A172 (cell line): ENCODE measurements around the gene VWA8. TPM values are rescaled to one million over a fixed set of nuclear protein-coding genes. Genes with fewer than 3 reads are reported as not detected.
"Not testable (repeated sequence)": the region's sequence is repeated elsewhere in the genome, so short reads cannot be mapped to it uniquely, and the experiment has no call there.

Experiments used
- DNase-seq: peaks from one replicate; pipeline ENCODE4 v3.0.0-alpha.2; 2015; ENCODE audit warnings: low spot score
- total RNA-seq: library from RNA; depleted of rRNA; stranded (reverse); fragments of >200 nt; shearing (Covaris generic); gene quantifications from 2 replicates; pipeline ENCODE4 v1.2.3, GENCODE V29; 2014

VWA8 gene
- total RNA-seq, 1 experiment from 2014 or later, result 8.6 TPM

DNA sequence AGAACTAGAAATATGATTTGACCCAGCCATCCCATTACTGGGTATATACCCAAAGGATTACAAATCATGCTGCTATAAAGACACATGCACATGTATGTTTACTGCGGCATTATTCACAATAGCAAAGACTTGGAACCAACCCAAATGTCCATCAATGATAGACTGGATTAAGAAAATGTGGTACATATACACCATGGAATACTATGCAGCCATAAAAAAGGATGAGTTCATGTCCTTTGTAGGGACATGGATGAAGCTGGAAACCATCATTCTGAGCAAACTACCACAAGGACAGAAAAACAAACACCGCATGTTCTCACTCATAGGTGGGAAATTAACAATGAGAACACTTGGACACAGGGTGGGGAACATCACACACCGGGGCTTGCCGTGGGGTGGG is 38.0 kb downstream of the VWA8 start:
- not testable (repeated sequence) for DNase-seq

GRCh38 chr13:41919741-41920487 is 41.0 kb downstream of the VWA8 start:
- no peak for DNase-seq

- DNase-seq, result no peak
Observed at GRCh38 chr13:41919031-41919740, 41.7 kb downstream of the VWA8 start.

DNA sequence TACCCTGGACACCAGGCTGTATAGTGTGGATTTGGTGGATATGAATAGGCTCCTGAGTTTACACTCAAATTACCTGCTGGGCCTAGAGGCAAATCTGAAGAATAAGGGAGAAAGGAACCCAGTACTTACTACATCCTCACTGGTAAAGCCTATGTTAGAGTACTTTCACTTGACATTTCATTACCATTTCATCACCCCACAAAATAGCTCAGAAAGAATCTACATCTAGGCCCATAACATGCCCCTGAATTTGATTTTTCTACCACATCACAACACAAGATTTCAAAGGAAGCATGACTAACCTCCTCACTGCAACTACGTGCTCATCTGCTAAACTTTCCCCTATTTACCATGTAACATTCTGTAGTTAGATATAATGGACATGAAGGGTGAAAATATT is 43.3 kb downstream of the VWA8 start:
- no peak for DNase-seq

DNA sequence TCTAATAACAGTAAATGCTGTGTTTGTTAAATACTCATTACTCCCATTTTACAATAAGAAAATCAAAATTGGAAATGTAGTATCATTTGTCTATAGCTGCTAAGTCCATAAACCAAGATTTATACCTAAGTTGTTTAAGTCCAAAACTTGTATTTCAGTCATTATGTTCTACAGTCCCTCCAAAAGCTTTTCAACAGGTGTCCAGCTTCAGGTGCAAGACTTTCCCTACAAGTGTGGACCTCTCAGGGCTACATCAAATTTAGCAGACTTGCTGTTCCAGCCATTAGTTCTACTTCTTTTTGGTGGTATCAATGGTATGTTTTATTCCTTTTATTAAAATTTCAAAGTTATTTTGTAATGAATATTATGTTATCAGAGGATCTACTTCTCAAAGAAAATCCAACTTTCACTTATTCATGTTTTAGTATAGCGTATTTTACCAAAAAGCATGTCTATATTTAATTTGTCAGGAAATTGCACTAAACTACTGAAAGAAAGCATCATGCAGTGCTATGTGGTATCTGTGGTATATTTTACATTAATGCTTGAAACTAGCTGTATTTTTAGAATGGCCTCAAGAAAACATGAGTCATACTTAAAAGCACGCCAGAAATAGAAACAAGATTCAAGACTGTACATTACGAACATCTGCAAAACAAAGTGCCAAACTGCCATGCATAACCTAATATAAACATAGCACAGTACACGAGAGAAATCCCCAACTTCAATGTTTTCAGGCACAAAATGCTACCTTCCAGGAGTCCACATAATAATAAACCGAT is 44.5 kb downstream of the VWA8 start:
- DNase-seq, result peak; percentile 63

DNA sequence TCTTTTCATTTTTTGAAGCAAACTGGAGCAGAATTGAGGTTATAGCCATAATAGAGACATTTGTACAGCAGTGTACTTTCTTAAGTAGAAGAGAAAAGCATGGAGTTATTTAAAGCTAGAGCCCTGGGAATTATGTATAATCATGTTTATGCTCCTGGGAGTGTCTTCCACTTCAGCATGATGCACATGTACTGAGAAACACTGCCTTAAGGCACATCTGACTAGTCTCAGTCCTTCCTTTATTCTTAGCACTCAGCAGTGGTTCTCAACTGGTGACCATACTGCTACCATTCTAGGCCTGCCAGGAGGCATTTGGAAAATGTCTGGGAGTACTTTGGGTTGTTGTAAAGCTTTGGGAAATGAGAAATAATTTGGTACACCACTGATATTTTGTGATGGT is 45.8 kb downstream of the VWA8 start:
- DNase-seq, result no peak

- DNase-seq, result no peak
Observed at GRCh38 chr13:41914552-41914951, 46.4 kb downstream of the VWA8 start.

GRCh38 chr13:41909506-41909905 is 51.4 kb downstream of the VWA8 start:
- DNase-seq, result no peak

GRCh38 chr13:41905600-41906254 is 55.2 kb downstream of the VWA8 start:
- DNase-seq, result peak; percentile 46

- no peak for DNase-seq
Observed at GRCh38 chr13:41900918-41901317, 60.0 kb downstream of the VWA8 start.

- not testable (repeated sequence) for DNase-seq
Observed at GRCh38 chr13:41898411-41898810, 62.5 kb downstream of the VWA8 start.

DNA sequence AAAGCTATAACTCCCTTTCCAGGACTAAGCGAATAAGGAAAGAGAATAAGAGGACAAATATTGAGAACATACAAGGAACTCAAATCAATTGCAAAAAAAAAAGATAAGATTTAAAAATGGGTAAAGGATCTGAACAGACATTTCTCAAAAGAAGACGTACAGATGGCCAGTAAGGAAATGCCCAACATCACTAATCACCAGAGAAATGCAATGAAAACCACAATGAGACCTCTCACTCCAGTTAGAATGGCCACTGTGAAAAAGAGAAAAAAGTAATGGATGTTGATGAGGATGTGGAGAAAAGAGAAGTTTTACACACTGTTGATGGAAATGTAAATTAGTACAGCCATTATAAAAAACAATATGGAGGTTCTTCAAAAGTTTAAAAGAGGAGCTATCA is 63.8 kb downstream of the VWA8 start:
- no peak for DNase-seq

DNA sequence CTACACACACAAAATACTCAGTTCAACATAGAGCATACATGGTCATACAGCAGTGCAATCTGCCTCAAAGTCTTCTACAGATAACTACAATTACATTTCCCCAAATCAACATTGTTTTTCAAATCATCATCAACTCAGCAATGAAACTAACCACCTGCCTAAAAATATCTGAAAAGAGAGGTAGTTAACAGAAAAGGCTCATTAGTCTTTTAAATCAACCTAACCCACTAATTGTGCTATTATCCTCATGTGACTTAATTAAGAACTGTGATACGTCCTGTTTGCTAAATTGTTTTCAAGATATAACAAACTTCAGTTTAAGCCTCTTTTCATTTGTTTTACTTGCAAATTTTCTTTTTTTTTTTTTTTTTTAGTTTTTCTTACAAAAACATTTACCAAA is 65.4 kb downstream of the VWA8 start:
- no peak for DNase-seq

DNA sequence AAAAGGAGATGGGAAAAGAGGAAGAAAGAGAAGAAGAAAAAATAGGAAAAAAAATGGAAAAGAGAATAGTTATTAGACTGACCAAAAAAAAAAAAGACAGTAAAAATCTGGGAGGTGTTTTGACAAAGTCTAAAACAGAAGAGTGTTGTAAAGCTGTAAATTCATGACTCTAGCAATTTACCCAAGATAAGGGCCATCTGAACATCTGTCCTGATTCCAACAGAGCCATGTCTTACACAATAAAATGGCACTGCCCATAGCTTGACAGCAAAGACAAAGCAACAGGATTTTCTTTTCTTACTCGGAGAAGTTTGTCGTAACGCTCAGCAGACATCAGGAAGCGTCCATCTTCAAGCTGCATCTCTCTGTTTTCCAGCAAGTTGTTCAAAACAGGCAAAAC is 69.8 kb downstream of the VWA8 start:
- no peak for DNase-seq

DNA sequence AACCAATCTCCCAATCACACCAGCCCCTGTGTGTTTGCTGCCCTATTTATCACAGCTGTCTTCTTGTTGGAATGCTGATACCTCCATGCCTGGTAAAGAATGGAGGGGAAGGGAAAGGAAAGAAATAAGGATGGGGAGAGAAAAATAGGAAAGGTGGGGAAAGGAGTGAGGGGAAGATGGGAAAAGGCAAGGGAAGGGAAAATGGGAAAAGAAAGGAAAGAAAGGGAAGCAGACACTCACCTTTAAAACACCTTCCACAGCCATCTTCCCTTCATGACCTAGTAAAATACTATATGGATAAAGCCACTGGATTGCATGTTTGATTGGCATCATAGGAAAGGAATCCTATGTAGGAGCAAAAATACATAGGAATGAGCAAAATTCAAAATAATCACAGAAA is 77.8 kb downstream of the VWA8 start:
- DNase-seq, result no peak

DNA sequence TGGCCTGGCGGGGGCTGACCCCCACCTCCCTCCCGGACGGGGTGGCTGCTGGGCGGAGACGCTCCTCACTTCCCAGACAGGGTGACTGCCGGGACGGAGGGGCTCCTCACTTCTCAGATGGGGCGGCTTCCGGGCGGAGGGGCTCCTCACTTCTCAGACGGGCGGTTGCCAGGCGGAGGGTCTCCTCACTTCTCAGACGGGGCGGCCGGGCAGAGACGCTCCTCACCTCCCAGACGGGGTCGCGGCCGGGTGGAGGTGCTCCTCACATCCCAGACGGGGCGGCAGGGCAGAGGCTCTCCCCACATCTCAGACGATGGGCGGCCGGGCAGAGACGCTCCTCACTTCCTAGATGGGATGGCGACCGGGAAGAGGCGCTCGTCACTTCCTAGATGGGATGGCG is 79.0 kb downstream of the VWA8 start:
- not testable (repeated sequence) for DNase-seq

GRCh38 chr13:41880966-41881365 is 79.9 kb downstream of the VWA8 start:
- no peak for DNase-seq

DNA sequence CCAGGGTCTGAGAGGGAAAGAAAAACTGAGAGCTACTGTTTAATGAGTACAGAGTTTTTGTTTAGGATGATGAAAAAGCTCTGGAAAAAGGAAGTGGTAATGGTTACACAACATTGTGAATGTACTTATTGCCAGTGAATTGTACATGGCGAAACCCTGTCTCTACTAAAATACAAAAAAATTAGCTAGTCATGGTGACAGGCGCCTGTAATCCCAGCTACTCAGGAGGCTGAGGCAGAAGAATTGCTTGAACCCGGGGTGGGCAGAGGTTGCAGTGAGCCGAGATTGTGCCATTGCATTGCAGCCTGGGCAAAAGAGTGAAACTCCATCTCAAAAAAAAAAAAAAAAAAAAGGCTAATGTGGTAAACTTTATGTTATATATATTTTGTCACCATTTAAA is 96.3 kb downstream of the VWA8 start:
- no peak for DNase-seq

DNA sequence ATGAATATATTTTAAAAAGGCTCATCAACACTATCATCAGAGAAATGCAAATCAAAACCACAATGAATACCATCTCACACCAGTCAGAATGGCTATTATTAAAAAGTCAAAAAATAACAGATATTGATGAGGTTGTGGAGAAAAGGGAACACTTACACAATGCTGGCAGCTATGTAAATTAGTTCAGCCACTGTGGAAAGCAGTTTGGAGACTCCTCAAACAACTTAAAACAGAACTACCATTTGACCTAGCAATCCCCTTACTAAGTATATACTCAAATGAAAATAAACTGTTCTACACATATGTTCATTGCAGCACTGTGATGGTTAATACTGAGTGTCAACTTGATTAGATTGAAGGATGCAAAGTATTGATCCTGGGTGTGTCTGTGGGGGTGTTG is 98.2 kb downstream of the VWA8 start:
- DNase-seq, result not testable (repeated sequence)

DNA sequence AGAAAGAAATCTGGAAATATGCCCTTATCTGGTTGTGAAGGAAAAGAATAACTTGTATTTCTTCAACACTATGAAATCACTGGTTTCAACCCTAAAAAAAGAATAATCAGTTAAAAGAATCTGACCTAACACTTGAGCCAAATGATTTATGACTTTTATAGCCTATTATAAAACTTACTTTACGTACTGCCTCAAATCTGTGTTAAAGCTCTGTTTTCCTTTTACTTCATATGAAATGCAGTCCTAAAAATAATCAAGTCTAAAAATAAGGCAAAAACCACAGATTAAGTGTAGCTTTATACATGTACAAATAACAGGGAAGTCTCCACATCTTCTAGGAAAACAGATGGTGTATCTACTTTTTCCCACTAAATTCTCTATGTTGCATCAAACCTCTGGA is 101.3 kb downstream of the VWA8 start:
- DNase-seq, result no peak

DNA sequence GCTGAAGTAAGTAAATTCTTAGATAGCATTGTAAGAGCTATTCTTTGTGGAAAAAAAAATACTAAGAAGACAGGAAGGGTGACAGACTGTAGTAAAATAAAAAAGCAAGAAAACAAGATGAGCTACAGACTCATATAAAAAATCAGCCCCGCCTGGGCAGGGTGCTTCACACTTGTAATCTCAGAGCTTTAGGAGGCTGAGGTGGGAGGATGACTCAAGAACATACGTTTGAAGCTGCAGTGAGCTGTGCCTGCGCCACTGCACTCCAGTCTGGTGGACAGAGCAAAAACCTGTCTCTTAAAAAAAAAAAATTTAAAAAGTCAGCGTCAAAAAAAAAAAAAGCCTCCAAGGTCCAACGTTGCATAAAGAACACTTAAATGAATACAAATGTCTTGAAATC is 102.1 kb downstream of the VWA8 start:
- DNase-seq, result no peak

DNA sequence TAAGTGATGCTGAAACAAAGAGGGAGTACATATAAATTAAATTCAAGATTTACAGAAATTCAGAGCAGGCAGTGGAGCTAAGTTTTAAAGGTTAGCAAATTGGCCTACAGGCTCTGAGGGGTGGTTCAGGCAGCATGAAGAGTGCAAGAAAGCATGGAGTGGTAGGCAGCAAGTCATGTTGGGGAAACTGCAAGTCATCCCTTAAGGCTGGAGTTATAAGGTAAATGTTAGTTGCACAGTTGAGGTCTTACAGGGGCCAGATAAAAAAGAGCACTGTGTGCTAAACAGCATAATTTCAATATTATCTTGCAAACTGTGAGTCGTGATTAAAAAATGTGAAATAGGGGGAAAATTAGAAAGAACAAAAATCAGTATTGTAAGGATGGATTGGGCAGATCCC is 106.2 kb downstream of the VWA8 start:
- DNase-seq, result no peak
